HuH-7.5 (cell line): ENCODE measurements around the gene BORA.
"Not testable (repeated sequence)": the region's sequence is repeated elsewhere in the genome, so short reads cannot be mapped to it uniquely, and the experiment has no call there.

Experiments used
- DNase-seq: peaks from one replicate; pipeline ENCODE4 v3.0.0; 2011; ENCODE audit warnings: low spot score

Gene BORA

GRCh38 chr13:72763411-72763810 is 35.7 kb downstream of the BORA start:
- no peak for DNase-seq

GRCh38 chr13:72774019-72774418 is 46.3 kb downstream of the BORA start:
- DNase-seq, result no peak

- peak; percentile 71 for DNase-seq
Measured at GRCh38 chr13:72781451-72782439, 54.0 kb downstream of the BORA start, which contains the start of the genes DIS3 and PIBF1. TSS of gene DIS3 (minus strand) at chr13:72781900. CDS start at chr13:72781832, 68 bp downstream. TSS of gene PIBF1 (plus strand) at chr13:72782133. CDS start at chr13:72783470, 1,337 bp downstream.

- no peak for DNase-seq
Measured at GRCh38 chr13:72782717-72783116, 55.0 kb downstream of the BORA start.

GRCh38 chr13:72784679-72785078 is 57.0 kb downstream of the BORA start:
- not testable (repeated sequence) for DNase-seq

- DNase-seq, result no peak
Measured at GRCh38 chr13:72788831-72789230, 61.1 kb downstream of the BORA start.

GRCh38 chr13:72792640-72793039 is 64.9 kb downstream of the BORA start:
- no peak for DNase-seq

GRCh38 chr13:72798817-72799216 is 71.1 kb downstream of the BORA start:
- DNase-seq, result no peak

- no peak for DNase-seq
Measured at GRCh38 chr13:72804301-72804700, 76.6 kb downstream of the BORA start.
